CD14-positive monocyte (primary cell): ENCODE results near the gene RYR2. TPM values are rescaled to one million over a fixed set of nuclear protein-coding genes. Genes with fewer than 3 reads are reported as not detected.

ENCODE experiments used
- DNase-seq, 3 donors: peaks; one replicate each; pipeline ENCODE4 v3.0.0-alpha.2; 2011 to 2022
- H2AFZ ChIP-seq: 2 replicates; pipeline ENCODE4 v1.6.0; 2012; ENCODE audit warnings: mild to moderate bottlenecking, low read depth, low read length, inconsistent platforms; ENCODE audit not compliant: insufficient read depth, poor library complexity, severe bottlenecking
- H3K27ac ChIP-seq, 2 donors: 1 replicate in 1 of 2; 2 replicates in 1 of 2; pipeline ENCODE4 v1.5.1; 2012 to 2013; ENCODE audit warnings: low read length in 2 of 2, control low read depth in 1 of 2, inconsistent platforms in 1 of 2, low read depth in 1 of 2, mild to moderate bottlenecking in 1 of 2
- H3K27me3 ChIP-seq, 2 donors: one replicate each; pipeline versions ENCODE4 v1.6.0 to v1.6.1; 2011 to 2013; ENCODE audit warnings: low read length in 2 of 2; ENCODE audit not compliant: control insufficient read depth in 2 of 2, insufficient read depth in 2 of 2
- H3K36me3 ChIP-seq, 2 donors: replicated peaks in 1 of 2; 1 replicate in 1 of 2; 2 replicates in 1 of 2; pipeline versions ENCODE4 v1.5.1 to v1.6.1; 2012 to 2013; ENCODE audit warnings: low read length in 2 of 2, control low read depth in 1 of 2, inconsistent platforms in 1 of 2, mild to moderate bottlenecking in 1 of 2; ENCODE audit not compliant: insufficient read depth in 2 of 2, control insufficient read depth in 1 of 2
- H3K4me1 ChIP-seq, 2 donors: 1 replicate in 1 of 2; 2 replicates in 1 of 2; pipeline versions ENCODE4 v1.5.1 to v1.6.1; 2012 to 2013; ENCODE audit warnings: low read length in 2 of 2, control low read depth in 1 of 2, inconsistent platforms in 1 of 2, mild to moderate bottlenecking in 1 of 2, moderate library complexity in 1 of 2; ENCODE audit not compliant: insufficient read depth in 2 of 2, control insufficient read depth in 1 of 2
- H3K4me2 ChIP-seq: replicated peaks from 2 replicates; pipeline ENCODE3; 2012; ENCODE audit warnings: low read length, moderate library complexity, mild to moderate bottlenecking; ENCODE audit not compliant: poor library complexity, severe bottlenecking; ENCODE audit errors: extremely low read depth
- H3K4me3 ChIP-seq, 3 experiments: fragments of 200-600 bp in 1 of 3; sonication (generic) in 1 of 3; replicated peaks in 1 of 3; 1 replicate in 2 of 3; 2 replicates in 1 of 3; pipeline ENCODE4 v1.5.1; 2011 to 2013; ENCODE audit warnings: low read length in 3 of 3, mild to moderate bottlenecking in 3 of 3, control low read depth in 2 of 3, low read depth in 2 of 3, inconsistent platforms in 1 of 3, moderate library complexity in 1 of 3
- H3K79me2 ChIP-seq: 2 replicates; pipeline ENCODE4 v1.6.0; 2012; ENCODE audit warnings: mild to moderate bottlenecking, control low read depth, inconsistent platforms, low read length, moderate library complexity; ENCODE audit not compliant: insufficient read depth
- H3K9ac ChIP-seq: 2 replicates; pipeline ENCODE4 v1.6.0; 2017; ENCODE audit warnings: low read length, mild to moderate bottlenecking; ENCODE audit not compliant: insufficient read depth, poor library complexity, severe bottlenecking
- H3K9me3 ChIP-seq, 2 donors: replicated peaks in 1 of 2; 1 replicate in 1 of 2; 2 replicates in 1 of 2; pipeline versions ENCODE4 v1.5.1 to v1.6.1; 2012 to 2013; ENCODE audit warnings: low read length in 2 of 2, control low read depth in 1 of 2; ENCODE audit not compliant: control insufficient read depth in 1 of 2, insufficient read depth in 1 of 2
- H4K20me1 ChIP-seq: 2 replicates; pipeline ENCODE4 v1.6.0; 2012; ENCODE audit warnings: mild to moderate bottlenecking, low read length, control low read depth, moderate library complexity; ENCODE audit not compliant: insufficient read depth
- H3K27ac Mint-ChIP-seq, 7 donors: one replicate each; pipeline ENCODE4 v1.8.0; 2020; ENCODE audit warnings: mild to moderate bottlenecking in 7 of 7, mixed read lengths in 7 of 7, moderate library complexity in 6 of 7, inconsistent platforms in 2 of 7
- H3K27me3 Mint-ChIP-seq, 3 donors: one replicate each; pipeline ENCODE4 v1.8.0; 2021 to 2022; ENCODE audit warnings: low read depth in 3 of 3, mild to moderate bottlenecking in 3 of 3, mixed read lengths in 3 of 3, moderate library complexity in 3 of 3, inconsistent platforms in 1 of 3
- H3K36me3 Mint-ChIP-seq, 2 donors: one replicate each; pipeline ENCODE4 v1.8.0; 2020; ENCODE audit warnings: mixed read lengths in 2 of 2, inconsistent platforms in 1 of 2, mild to moderate bottlenecking in 1 of 2
- H3K4me1 Mint-ChIP-seq: one replicate; pipeline ENCODE4 v1.8.0; 2020; ENCODE audit warnings: mild to moderate bottlenecking, mixed read lengths
- H3K4me3 Mint-ChIP-seq, 2 donors: one replicate each; pipeline ENCODE4 v1.8.0; 2020; ENCODE audit warnings: mild to moderate bottlenecking in 2 of 2, mixed read lengths in 2 of 2, moderate library complexity in 1 of 2
- H3K9me3 Mint-ChIP-seq, 7 donors: one replicate each; pipeline ENCODE4 v1.8.0; 2020 to 2022; ENCODE audit warnings: mixed read lengths in 7 of 7, mild to moderate bottlenecking in 6 of 7, moderate library complexity in 6 of 7, inconsistent platforms in 2 of 7
- WGBS: methylation state at CpG from one replicate; pipeline ENCODE4 v1.1.5; 2013; ENCODE audit warnings: missing lambda C conversion rate; ENCODE audit not compliant: insufficient coverage; 5-methylcytosine and 5-hydroxymethylcytosine counted together
- intact Hi-C, 2 donors: fragments of 100-400 bp; cut with micrococcal nuclease; formaldehyde crosslinking; loops; one replicate each; pipeline versions ENCODE4 v1.15.0 to v1.15.1; 2023
- polyA plus RNA-seq, 3 donors: library from polyadenylated mRNA; depleted of rRNA in 1 of 3; unstranded in 2 of 3; stranded (reverse) in 1 of 3; fragments of 300-500 nt in 2 of 3; fragments of >200 nt in 1 of 3; fragmentation: Illumina TruSeq in 2 of 3; gene quantifications; 1 replicate in 2 of 3; 2 replicates in 1 of 3; pipeline ENCODE4 v1.2.3, GENCODE V29; 2012 to 2021
- TF ChIP-seq, protein P1 (sequence below): fragments of 200-600 bp; IDR thresholded peaks from one replicate; pipeline ENCODE4 v1.8.0; 2022; ENCODE audit warnings: antibody characterized with exemption, mild to moderate bottlenecking

Gene RYR2
- polyA plus RNA-seq, 3 donors: not detected

DNA sequence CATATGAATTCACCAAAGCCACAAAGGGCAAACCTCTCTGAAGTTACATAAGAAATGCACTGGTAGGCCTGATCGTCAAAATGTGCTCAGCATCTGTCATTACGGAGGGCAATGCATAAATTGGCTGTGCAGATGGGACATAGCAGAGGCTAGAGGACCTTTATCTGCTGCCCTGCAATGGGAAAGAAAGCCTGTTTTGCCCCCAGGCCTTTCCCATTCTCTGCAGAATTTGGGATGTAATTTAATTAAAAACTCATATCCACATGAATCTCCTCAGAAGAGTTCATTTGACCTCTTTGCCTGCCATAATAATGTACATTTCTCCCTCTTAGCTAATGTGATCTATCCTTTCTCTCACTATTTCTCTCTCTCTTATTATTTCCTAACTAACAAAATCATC, 690.7 kb downstream of the RYR2 start:
- DNase-seq: no peak
- H3K79me2 ChIP-seq: no peaks in the 10 kb centered on the region
- WGBS: 94% methylated on average over 2 of the region's 2 CpGs
- no peaks in the 10 kb centered on the region for H3K36me3 ChIP-seq
- intact Hi-C loops: no loop called here
- Mint-ChIP-seq H3K4me1 (no peaks in the 10 kb centered on the region), H3K9me3 (peaks cover 0 to 9% (median 2%) of the 10 kb centered on the region in 7 donors), H3K4me3 (no peak overlapping the region), H3K36me3 (no peaks in the 10 kb centered on the region), H3K27ac (no peak overlapping the region), H3K27me3 (no peaks in the 10 kb centered on the region)
- no peak overlapping the region for H3K27ac ChIP-seq
- no peaks in the 10 kb centered on the region for H3K27me3 ChIP-seq
- no peak overlapping the region for H3K4me2 ChIP-seq
- H3K4me3 ChIP-seq: no peak overlapping the region
- H2AFZ ChIP-seq: no peak overlapping the region
- H4K20me1 ChIP-seq: no peaks in the 10 kb centered on the region
- TF ChIP-seq, protein P1, sequence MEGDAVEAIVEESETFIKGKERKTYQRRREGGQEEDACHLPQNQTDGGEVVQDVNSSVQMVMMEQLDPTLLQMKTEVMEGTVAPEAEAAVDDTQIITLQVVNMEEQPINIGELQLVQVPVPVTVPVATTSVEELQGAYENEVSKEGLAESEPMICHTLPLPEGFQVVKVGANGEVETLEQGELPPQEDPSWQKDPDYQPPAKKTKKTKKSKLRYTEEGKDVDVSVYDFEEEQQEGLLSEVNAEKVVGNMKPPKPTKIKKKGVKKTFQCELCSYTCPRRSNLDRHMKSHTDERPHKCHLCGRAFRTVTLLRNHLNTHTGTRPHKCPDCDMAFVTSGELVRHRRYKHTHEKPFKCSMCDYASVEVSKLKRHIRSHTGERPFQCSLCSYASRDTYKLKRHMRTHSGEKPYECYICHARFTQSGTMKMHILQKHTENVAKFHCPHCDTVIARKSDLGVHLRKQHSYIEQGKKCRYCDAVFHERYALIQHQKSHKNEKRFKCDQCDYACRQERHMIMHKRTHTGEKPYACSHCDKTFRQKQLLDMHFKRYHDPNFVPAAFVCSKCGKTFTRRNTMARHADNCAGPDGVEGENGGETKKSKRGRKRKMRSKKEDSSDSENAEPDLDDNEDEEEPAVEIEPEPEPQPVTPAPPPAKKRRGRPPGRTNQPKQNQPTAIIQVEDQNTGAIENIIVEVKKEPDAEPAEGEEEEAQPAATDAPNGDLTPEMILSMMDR: no peak
- H3K9me3 ChIP-seq: no peaks in the 10 kb centered on the region
- no peaks in the 10 kb centered on the region for H3K4me1 ChIP-seq
- no peak overlapping the region for H3K9ac ChIP-seq

DNA sequence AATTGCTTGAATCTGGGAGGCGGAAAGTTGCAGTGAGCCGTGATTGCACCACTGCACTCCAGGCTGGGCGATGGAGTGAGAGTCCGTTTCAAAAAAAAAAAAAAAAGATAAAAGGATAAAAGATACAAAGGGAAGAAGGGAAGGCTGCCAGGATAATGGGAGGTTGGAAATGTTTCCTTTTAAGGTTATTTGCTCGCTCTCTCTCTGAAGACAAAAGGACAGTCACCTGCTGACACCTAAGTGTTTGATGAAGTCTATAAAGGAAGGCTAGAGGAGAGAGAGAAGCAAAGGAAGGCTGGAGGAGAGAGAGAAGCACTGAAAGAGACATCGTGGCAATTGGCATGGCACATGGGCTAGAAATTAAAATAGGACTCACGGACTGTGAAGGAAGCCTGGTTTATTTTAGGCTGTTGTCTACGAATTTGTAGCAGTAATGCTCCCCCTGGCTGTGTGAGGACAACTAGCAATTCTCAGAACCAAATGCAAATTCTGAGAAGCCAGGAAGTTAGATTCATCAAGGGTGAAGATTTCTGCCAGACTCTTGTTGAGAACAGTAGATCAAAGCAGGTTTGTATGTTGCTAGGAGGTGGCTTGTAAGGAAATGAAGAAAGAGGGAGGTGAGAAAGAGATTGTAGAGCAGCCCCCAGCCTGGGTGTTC, 694.5 kb downstream of the RYR2 start:
- intact Hi-C loops: no loop called here
- Mint-ChIP-seq H3K4me3 (no peak overlapping the region), H3K27me3 (no peaks in the 10 kb centered on the region), H3K27ac (no peak overlapping the region), H3K4me1 (no peaks in the 10 kb centered on the region), H3K36me3 (no peaks in the 10 kb centered on the region), H3K9me3 (peaks cover 0 to 5% (median under 1%) of the 10 kb centered on the region in 7 donors)
- H3K36me3 ChIP-seq: no peaks in the 10 kb centered on the region
- H3K9me3 ChIP-seq: no peaks in the 10 kb centered on the region
- no peaks in the 10 kb centered on the region for H3K27me3 ChIP-seq
- no peak for DNase-seq
- 57% methylated on average over 8 of the region's 8 CpGs for WGBS
- no peak overlapping the region for H3K27ac ChIP-seq
- no peak overlapping the region for H2AFZ ChIP-seq
- H3K9ac ChIP-seq: no peak overlapping the region
- H3K79me2 ChIP-seq: no peaks in the 10 kb centered on the region
- no peak overlapping the region for H3K4me3 ChIP-seq
- H4K20me1 ChIP-seq: no peaks in the 10 kb centered on the region
- TF ChIP-seq, protein P1: no peak
- H3K4me1 ChIP-seq: no peaks in the 10 kb centered on the region
- no peak overlapping the region for H3K4me2 ChIP-seq
